T-helper 22 cell (primary cell): ENCODE measurements around the gene HOXA13.

ENCODE experiments used
- DNase-seq: peaks from one replicate; pipeline ENCODE4 v3.0.0-alpha.2; 2020; ENCODE audit warnings: low read depth

HOXA13 gene

GRCh38 chr7:27192546-27193334 lies 7.2 kb downstream of the HOXA13 start:
- DNase-seq = no peak

GRCh38 chr7:27191833-27192545 lies 7.9 kb downstream of the HOXA13 start:
- no peak for DNase-seq

- no peak for DNase-seq
These were observed 8.6 kb downstream of the HOXA13 start for GRCh38 chr7:27191161-27191731.

- DNase-seq = no peak
These were observed 9.7 kb downstream of the HOXA13 start for GRCh38 chr7:27189997-27190748.

GRCh38 chr7:27189295-27189996 lies 10.4 kb downstream of the HOXA13 start:
- no peak for DNase-seq

GRCh38 chr7:27188386-27189294 lies 11.3 kb downstream of the HOXA13 start:
- no peak for DNase-seq

- DNase-seq = no peak
These were observed 12.2 kb downstream of the HOXA13 start for GRCh38 chr7:27187475-27188385.

- DNase-seq = no peak
These were observed 13.0 kb downstream of the HOXA13 start for GRCh38 chr7:27186668-27187474.

- no peak for DNase-seq
These were observed 13.8 kb downstream of the HOXA13 start for GRCh38 chr7:27185854-27186667.

- no peak for DNase-seq
These were observed 14.7 kb downstream of the HOXA13 start, which contains the start of gene HOXA11 for GRCh38 chr7:27185013-27185853. Gene HOXA11, minus strand, starts transcription at chr7:27185232. Its CDS starts 88 bp downstream, at chr7:27185144.

- DNase-seq = no peak
These were observed 15.4 kb downstream of the HOXA13 start for GRCh38 chr7:27184337-27185012.

GRCh38 chr7:27183682-27184336 lies 16.1 kb downstream of the HOXA13 start:
- DNase-seq = no peak

GRCh38 chr7:27182861-27183681 lies 16.8 kb downstream of the HOXA13 start:
- no peak for DNase-seq

GRCh38 chr7:27182285-27182841 lies 17.5 kb downstream of the HOXA13 start:
- DNase-seq = no peak
